WERI-Rb-1 (cell line): ENCODE data around the gene HIP1R.

ENCODE experiments used
- DNase-seq: peaks from one replicate; pipeline ENCODE4 v3.0.0-alpha.2; 2020
- H3K27ac ChIP-seq: fragments of 250-450 bp; sonication (Bioruptor Pico); 2 replicates; pipeline ENCODE4 v1.5.1; 2020; ENCODE audit warnings: mild to moderate bottlenecking, moderate library complexity
- H3K27me3 ChIP-seq: fragments of 250-450 bp; sonication (Bioruptor Pico); 2 replicates; pipeline ENCODE4 v1.5.1; 2021; ENCODE audit warnings: mild to moderate bottlenecking, low read depth, moderate library complexity; ENCODE audit not compliant: insufficient read depth, severe bottlenecking
- H3K36me3 ChIP-seq: fragments of 250-450 bp; sonication (Bioruptor Pico); 2 replicates; pipeline ENCODE4 v1.5.1; 2020; ENCODE audit warnings: mild to moderate bottlenecking, moderate library complexity
- H3K4me3 ChIP-seq: 2 replicates; pipeline ENCODE4 v1.5.1; 2011; ENCODE audit warnings: low read depth, mild to moderate bottlenecking, control low read depth, low read length
- H3K9me3 ChIP-seq: fragments of 250-450 bp; sonication (Bioruptor Pico); 2 replicates; pipeline ENCODE4 v1.5.1; 2021; ENCODE audit warnings: mild to moderate bottlenecking, moderate library complexity; ENCODE audit not compliant: severe bottlenecking
- TF ChIP-seq, protein P1 (sequence below): IDR thresholded peaks from 2 replicates; pipeline ENCODE4 v1.5.1; 2011; ENCODE audit warnings: low read depth, mild to moderate bottlenecking, control low read depth, inconsistent platforms, low read length

HIP1R gene

GRCh38 chr12:122853582-122854245 is 18.5 kb downstream of the HIP1R start:
- TF ChIP-seq, protein P1, sequence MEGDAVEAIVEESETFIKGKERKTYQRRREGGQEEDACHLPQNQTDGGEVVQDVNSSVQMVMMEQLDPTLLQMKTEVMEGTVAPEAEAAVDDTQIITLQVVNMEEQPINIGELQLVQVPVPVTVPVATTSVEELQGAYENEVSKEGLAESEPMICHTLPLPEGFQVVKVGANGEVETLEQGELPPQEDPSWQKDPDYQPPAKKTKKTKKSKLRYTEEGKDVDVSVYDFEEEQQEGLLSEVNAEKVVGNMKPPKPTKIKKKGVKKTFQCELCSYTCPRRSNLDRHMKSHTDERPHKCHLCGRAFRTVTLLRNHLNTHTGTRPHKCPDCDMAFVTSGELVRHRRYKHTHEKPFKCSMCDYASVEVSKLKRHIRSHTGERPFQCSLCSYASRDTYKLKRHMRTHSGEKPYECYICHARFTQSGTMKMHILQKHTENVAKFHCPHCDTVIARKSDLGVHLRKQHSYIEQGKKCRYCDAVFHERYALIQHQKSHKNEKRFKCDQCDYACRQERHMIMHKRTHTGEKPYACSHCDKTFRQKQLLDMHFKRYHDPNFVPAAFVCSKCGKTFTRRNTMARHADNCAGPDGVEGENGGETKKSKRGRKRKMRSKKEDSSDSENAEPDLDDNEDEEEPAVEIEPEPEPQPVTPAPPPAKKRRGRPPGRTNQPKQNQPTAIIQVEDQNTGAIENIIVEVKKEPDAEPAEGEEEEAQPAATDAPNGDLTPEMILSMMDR = no peak
- Histone ChIP-seq H3K27ac (no peak overlapping the region), H3K36me3 (peaks cover 10% of the 10 kb centered on the region), H3K4me3 (no peak overlapping the region), H3K9me3 (no peaks in the 10 kb centered on the region), H3K27me3 (no peaks in the 10 kb centered on the region)
- no peak for DNase-seq

- H3K36me3 ChIP-seq = peaks cover 13% of the 10 kb centered on the region
- TF ChIP-seq, protein P1 = no peak
- no peaks in the 10 kb centered on the region for H3K27me3 ChIP-seq
- H3K9me3 ChIP-seq = no peaks in the 10 kb centered on the region
- no peak overlapping the region for H3K4me3 ChIP-seq
- no peak overlapping the region for H3K27ac ChIP-seq
- no peak for DNase-seq
These were observed 19.3 kb downstream of the HIP1R start for GRCh38 chr12:122854554-122854953.

DNA sequence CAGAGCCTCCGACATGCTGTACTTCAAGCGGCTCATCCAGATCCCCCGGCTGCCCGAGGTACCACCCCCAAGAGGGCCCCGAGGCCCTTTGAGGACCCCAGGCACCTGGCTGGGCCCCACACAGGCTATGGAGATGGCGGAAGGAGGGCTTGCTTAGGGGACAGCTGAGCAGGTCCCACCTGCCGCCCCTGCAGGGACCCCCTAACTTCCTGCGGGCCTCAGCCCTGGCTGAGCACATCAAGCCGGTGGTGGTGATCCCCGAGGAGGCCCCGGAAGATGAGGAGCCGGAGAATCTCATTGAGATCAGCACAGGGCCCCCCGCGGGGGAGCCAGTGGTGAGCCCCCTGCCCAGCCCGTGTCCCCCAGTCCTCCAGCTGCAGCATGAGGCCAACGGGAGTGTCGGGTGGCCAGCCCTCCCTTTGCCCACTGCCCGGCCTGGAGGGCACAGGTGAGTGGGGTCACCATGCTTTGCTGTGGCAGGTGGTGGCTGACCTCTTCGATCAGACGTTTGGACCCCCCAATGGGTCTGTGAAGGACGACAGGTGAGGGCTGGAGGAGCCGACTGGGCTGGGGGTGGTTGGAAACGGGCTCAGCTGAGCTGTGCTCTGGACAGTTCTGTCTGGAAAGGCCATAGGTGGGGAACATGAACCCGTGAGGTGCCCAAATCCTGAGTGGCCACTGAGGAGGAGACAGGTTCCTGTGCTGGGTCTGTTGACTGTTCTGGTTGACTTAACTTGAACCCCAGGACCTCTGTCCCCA is 20.0 kb downstream of the HIP1R start:
- no peak for DNase-seq
- H3K36me3 ChIP-seq = peaks cover 13% of the 10 kb centered on the region
- TF ChIP-seq, protein P1 = no peak
- H3K4me3 ChIP-seq = no peak overlapping the region
- no peaks in the 10 kb centered on the region for H3K9me3 ChIP-seq
- no peaks in the 10 kb centered on the region for H3K27me3 ChIP-seq
- no peak overlapping the region for H3K27ac ChIP-seq

DNA sequence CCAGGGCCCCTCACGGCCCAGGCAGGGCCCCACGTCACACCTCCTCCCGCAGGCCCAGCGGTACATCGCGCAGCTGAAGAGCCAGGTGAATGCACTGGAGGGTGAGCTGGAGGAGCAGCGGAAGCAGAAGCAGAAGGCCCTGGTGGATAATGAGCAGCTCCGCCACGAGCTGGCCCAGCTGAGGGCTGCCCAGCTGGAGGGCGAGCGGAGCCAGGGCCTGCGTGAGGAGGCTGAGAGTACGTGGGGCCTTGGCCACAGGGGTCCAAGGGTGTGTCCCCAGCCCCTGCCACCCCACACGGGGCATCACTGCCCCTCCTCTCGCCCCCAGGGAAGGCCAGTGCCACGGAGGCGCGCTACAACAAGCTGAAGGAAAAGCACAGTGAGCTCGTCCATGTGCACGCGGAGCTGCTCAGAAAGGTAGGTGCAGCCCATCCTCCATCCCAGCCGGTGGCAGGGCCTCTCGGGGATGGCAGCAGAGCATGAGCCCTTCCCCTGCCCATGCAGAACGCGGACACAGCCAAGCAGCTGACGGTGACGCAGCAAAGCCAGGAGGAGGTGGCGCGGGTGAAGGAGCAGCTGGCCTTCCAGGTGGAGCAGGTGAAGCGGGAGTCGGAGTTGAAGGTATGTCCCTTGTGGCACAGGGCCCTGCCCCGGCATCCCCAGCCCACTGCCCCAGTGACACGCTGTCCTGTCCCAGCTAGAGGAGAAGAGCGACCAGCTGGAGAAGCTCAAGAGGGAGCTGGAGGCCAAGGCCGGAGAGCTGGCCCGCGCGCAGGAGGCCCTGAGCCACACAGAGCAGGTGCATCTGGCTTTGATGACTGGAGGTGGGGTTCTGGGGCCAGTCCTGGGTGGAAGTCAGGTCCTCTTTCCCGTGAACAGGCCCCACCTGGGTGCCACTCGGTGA is 20.9 kb downstream of the HIP1R start:
- H3K27me3 ChIP-seq = no peaks in the 10 kb centered on the region
- no peak overlapping the region for H3K4me3 ChIP-seq
- TF ChIP-seq, protein P1 = no peak
- H3K27ac ChIP-seq = no peak overlapping the region
- no peak for DNase-seq
- peaks cover 19% of the 10 kb centered on the region for H3K36me3 ChIP-seq
- H3K9me3 ChIP-seq = no peaks in the 10 kb centered on the region

GRCh38 chr12:122856999-122857671 is 21.9 kb downstream of the HIP1R start:
- Histone ChIP-seq H3K9me3 (no peaks in the 10 kb centered on the region), H3K27me3 (no peaks in the 10 kb centered on the region), H3K4me3 (no peak overlapping the region), H3K27ac (no peak overlapping the region), H3K36me3 (peaks cover 29% of the 10 kb centered on the region)
- TF ChIP-seq, protein P1 = no peak
- no peak for DNase-seq
